ENCODE results near the gene PTPRT.

The PTPRT gene

DNA sequence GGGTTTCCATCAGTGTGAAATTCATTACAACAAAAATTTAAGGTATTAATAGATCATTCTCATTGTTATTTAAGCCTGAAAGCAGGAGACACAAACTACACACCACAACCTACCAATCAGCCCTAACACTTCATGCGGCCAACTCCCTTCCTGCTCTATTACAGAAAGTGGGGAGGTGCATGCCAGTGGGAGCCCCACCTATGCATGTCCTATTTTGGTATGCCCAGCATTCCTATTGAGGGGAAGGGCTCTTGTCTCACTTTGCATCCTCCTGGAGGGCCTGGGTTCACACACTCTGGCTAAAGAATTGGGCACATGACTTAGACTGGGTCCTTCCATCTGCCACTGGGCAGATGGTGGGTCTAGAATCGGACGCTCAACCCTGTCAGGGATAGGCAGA lies 450.0 kb downstream of the PTPRT start:
- no peak for DNase-seq (ENCODE audit: low read depth in 1 of 2, low spot score in 1 of 2)

DNA sequence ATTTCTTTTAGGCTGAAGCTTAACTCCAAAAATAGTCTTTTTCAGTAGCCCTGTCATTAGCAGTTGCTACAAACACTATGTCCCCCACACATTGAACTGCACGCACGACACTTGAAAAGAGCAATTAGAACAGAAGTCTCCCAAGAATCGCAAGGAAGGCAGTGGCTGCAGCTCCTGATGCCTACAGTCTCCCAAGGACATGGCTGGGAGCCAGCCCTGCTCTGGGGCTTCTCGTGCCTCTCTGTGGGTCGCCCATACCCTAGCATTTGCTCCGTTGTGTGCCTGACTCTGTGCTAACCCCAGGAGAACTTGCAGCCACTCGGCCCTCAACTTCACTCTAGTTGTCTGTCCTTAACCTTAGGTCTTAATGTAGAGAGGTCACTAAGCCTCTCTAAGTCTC lies 454.2 kb downstream of the PTPRT start:
- DNase-seq (ENCODE audit: low read depth in 1 of 2, low spot score in 1 of 2): no peak

DNA sequence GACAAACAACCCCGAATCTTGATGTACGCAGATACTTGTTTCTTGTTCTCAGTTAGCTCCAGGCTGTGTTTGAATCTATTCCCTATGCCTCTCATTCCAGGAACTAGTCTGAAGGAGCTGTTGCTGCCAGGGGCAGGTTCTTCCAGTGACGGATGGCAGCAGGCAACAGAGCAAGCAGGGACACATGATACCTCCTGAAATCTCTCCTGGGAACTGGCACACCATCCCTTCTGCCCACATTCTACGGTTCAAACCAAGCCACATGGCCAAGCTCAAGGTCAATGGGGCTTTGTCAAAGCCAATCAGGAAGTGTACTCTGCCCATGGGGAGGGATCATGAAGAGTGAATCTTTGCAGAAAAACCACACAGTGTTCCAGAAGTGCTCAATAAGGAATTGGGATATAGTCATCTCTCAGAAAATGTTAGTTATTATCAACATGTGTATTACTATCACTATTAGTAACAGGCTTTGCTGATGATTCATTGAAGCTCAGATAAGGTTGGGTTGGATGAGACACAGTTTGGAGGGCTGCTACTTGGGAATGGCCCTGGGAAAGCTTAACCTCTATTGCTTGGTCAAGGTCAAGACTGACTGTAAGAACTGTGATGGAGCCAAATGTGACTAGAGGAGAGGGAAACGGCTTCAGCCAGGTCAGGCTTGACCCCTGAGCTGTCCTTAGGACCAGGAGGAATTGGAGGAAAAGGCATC lies 454.9 kb downstream of the PTPRT start:
- DNase-seq (ENCODE audit: low read depth in 1 of 2, low spot score in 1 of 2): no peak

DNA sequence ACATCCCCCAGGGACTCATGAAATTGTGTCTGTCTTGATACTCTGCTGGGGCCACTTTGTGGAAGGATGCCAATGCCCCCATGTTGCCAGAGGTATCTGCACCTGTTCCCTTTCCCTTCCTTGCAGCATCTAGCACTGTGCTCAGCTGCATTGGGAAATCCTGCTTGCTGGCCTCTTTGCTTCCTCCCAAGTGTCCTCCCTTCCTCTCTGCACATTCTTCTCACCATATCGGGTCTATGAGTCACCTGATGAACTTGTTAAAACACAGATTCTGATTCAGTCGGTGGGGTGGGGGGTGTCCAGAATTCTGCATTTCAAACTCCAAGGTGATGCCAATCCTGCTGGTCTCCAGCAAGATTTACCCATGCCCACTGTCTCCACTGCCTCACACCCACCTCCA lies 467.8 kb downstream of the PTPRT start:
- DNase-seq (ENCODE audit: low read depth in 1 of 2, low spot score in 1 of 2): no peak

- DNase-seq (ENCODE audit: low read depth in 1 of 2, low spot score in 1 of 2): no peak
These were observed 475.2 kb downstream of the PTPRT start for GRCh38 chr20:42714298-42715141.

- DNase-seq (ENCODE audit: low read depth in 1 of 2, low spot score in 1 of 2): no peak
These were observed 481.4 kb downstream of the PTPRT start for GRCh38 chr20:42708266-42708665.

DNA sequence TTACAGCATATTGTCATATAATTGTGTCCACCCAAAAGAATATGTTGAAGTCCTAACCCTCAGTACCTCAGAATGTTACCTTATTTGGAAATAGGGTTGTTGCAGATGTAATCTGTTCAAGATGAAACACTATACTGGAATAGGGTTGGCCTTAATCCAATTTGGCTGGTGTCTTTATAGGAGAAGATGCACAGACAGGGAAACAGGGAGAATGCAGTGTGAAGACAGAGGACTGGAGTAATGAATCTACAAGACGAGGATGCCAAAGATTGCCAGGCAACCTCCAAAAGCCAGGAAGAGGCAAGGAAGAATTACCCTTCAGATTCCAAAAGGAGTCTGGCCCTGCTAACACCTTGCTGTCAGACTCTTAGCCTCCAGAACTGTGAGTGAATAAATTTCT lies 482.9 kb downstream of the PTPRT start:
- no peak for DNase-seq (ENCODE audit: low read depth in 1 of 2, low spot score in 1 of 2)

DNA sequence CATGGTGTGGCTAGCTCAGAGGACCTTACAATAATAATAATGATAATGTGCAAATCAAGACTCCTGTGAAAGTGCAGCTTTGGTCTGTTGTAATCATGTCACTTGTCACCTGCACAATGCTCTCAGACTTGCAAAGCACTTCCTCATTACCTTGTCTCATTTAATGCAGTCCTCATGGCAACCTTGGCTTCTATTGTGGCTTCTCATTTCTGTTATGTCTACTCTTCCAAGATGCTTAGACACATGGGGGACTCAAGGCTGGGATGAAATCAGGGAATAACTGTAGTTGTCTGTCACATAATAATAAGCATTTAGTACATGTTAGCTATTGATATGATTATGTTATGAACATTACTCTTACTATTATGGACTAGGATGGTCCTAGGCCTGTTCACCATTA lies 484.2 kb downstream of the PTPRT start:
- no peak for DNase-seq (ENCODE audit: low read depth in 1 of 2, low spot score in 1 of 2)

DNA sequence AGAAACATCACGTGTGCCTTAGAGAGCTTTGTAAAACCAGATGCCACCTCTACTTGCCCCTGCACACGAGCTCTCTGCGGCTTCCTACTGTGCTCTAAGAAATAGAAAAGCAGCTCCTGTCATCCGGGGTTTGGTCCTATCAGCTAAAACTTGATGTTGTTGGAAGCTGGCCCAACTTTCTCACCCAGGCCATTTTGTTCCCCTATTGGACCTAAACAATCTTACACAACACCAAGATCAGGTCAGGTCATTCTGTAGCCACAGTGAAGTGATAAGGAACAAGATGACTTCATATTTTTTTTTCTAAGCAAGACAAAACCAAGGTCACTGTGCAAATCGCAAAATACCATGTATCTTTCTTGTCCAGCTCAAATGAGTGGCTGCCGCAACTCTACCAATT lies 486.0 kb downstream of the PTPRT start:
- no peak for DNase-seq (ENCODE audit: low read depth in 1 of 2, low spot score in 1 of 2)

GRCh38 chr20:42701948-42702347 lies 487.8 kb downstream of the PTPRT start:
- no peak for DNase-seq (ENCODE audit: low read depth in 1 of 2, low spot score in 1 of 2)

- no peak for DNase-seq (ENCODE audit: low read depth in 1 of 2, low spot score in 1 of 2)
These were observed 489.3 kb downstream of the PTPRT start for GRCh38 chr20:42700372-42700771.

DNA sequence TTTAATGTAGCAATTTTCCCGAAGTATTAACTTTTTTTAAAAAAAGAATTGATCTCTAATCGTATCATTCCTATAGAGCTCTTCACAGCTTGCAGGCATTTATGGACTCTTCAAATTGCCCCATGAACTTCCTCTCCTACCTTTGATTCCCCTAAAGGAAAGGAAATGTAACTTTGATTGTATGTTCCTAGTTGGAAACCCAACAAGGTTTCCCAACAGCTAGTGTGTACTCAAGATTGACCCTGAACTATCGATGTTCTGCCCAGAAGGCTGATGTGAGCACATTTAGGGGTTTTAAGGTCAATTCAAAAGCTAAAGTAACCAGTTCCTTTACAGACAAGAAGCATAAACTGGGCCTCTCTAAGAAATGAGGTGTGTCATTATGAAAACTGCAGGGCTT lies 491.7 kb downstream of the PTPRT start:
- no peak for DNase-seq (ENCODE audit: low read depth in 1 of 2, low spot score in 1 of 2)

DNA sequence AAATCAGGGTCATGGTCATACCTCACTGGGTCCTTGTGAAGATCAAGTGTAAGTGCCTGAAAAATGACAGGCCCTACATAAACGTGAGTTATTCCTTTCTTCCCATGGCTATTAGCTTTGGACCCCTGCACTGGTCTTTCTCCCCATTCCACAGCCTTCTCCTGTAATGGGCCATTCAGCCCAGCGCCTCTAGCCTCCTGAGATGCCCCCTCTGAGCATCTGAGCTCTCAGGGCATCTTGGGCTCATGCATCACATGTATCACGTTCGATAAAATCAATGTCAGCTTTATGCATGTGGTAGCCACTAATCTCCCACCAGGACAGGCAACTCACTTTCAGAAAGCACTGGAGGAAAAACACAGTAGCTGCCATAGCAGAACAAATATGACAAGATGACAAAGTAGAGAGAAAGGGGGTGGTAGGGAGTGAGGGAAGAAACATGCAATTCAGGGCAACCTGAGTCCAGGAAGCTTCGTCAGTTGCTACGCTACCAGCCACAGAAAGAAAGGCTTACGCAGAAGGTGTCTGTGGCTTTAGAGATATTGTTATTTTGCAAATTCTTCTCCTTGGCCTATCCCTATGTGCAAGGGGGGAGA lies 498.8 kb downstream of the PTPRT start:
- DNase-seq (ENCODE audit: low read depth in 1 of 2, low spot score in 1 of 2): no peak

GRCh38 chr20:42688576-42688975 lies 501.1 kb downstream of the PTPRT start:
- DNase-seq (ENCODE audit: low read depth in 1 of 2, low spot score in 1 of 2): no peak

GRCh38 chr20:42686057-42686456 lies 503.6 kb downstream of the PTPRT start:
- no peak for DNase-seq (ENCODE audit: low read depth in 1 of 2, low spot score in 1 of 2)

GRCh38 chr20:42678895-42679294 lies 510.8 kb downstream of the PTPRT start:
- no peak for DNase-seq (ENCODE audit: low read depth in 1 of 2, low spot score in 1 of 2)

DNA sequence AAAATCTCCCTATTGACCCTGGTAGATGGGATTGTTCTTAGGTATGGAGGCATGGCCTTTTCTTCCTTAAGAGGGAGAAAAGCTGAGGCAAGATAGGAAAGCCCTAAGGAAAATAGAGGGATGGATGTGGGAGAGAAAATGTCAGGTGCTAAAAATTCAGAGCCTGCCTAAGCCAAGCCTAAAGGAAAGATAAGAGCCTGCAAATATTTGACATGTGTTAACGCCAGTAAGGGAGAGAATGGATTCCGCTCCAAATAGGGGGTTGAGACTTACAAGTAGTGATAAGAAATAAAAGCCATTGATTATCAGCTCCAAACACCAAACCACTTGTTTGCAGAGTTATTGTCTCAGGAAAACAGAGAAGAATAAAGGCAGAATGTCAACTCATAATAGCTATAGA lies 533.6 kb downstream of the PTPRT start:
- no peak for DNase-seq (ENCODE audit: low read depth in 1 of 2, low spot score in 1 of 2)

DNA sequence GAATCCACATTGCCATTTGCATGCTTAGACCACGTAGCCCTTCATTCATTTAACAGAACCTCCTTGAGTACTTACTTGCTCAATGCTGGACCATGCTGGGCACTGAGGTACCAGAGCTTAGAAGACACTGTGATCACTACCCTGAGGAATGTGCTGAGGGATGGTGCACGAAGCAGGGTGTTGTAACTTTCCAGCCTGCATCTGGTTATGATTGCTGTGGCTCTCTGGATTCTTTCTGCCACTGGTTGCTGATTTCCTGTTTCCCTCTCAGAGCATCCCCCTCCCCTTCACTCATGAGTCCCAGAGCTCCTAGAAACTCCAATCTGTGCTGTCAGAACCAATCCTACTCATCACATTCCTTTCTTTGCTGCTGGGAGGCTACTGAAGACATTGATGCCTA lies 537.4 kb downstream of the PTPRT start:
- DNase-seq (ENCODE audit: low read depth in 1 of 2, low spot score in 1 of 2): no peak

GRCh38 chr20:42650191-42650746 lies 539.4 kb downstream of the PTPRT start:
- no peak for DNase-seq (ENCODE audit: low read depth in 1 of 2, low spot score in 1 of 2)

DNA sequence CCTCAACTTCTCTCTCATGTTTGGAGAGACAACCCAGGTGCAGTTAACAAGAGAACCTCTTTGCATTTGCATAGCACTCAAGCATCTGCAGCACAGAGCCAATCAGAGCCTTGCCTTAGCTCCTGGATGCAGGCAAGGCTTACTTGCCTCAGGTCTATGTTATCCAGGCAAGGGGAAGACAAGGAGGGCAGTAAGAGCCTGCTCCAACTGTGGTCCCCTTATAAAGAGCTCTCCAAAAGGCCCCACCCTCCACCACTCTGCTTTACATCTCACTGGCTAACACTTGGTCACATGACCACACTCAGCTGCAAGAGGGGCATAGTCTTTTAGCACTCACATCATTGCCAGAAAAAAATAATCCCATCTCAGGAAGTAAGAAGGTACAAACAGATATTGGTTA lies 540.0 kb downstream of the PTPRT start:
- no peak for DNase-seq (ENCODE audit: low read depth in 1 of 2, low spot score in 1 of 2)

- DNase-seq (ENCODE audit: low read depth in 1 of 2, low spot score in 1 of 2): no peak
These were observed 543.5 kb downstream of the PTPRT start for GRCh38 chr20:42646250-42646649.

GRCh38 chr20:42641886-42642285 lies 547.8 kb downstream of the PTPRT start:
- no peak for DNase-seq (ENCODE audit: low read depth in 1 of 2, low spot score in 1 of 2)
